ENCODE measurements around the gene MAP3K8. TPM values are rescaled to one million over a fixed set of nuclear protein-coding genes. Genes with fewer than 3 reads are reported as not detected.

Gene MAP3K8
- total RNA-seq, 1 donor from 2014 or later, result 33.7 TPM

DNA sequence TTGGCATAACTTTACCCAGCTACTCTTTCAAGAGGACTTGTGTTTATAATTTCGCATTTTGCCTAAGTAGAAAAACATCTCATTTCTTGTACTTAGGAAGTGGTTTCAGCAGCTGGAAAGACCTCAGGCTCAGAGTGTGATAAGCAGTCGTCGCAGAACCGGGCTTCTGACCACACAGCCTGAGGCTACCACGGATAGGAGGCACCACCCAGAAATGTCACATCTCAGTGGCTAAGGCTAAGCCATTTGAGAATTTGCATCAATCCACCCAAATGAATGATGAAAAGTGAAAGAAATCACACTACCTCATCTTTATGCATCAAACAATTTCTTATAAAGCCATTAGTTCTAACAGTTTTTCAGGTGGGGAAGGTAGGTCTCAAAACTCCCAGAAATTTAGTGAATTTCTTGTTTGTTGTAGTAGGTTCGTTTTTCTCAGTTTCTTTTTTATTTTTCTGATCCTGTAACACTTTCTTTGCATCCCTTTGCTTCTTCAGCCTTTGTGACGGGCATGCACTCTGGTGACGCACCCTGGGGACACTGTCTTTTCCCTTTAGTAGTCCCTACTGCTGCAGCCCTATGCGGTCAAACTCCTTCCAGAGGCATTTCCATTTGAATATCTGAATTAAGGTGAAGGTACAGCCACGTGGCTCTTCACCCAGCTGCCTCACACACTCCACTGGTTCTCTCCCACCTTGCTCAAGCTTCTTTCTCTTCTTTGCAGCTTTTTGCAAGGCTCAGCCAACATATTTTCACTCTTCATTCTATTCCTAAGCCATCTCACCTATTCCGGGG is 68.5 kb downstream of the MAP3K8 start:
- DNase-seq (no peak), ATAC-seq (peak; percentile 79)
- H3K36me3 ChIP-seq, result no peaks in the 10 kb centered on the region

GRCh38 chr10:30503700-30504266 is 69.8 kb downstream of the MAP3K8 start:
- Histone ChIP-seq H3K36me3 (no peaks in the 10 kb centered on the region), H3K4me3 (no peak overlapping the region), H3K9me3 (no peaks in the 10 kb centered on the region), H3K27ac (no peak overlapping the region), H3K4me1 (peaks cover 9% of the 10 kb centered on the region), H3K27me3 (no peaks in the 10 kb centered on the region)
- ATAC-seq (no peak), DNase-seq (no peak)
- intact Hi-C loops (cut with DNase I), result no loop called here
- TF ChIP-seq, protein P1, sequence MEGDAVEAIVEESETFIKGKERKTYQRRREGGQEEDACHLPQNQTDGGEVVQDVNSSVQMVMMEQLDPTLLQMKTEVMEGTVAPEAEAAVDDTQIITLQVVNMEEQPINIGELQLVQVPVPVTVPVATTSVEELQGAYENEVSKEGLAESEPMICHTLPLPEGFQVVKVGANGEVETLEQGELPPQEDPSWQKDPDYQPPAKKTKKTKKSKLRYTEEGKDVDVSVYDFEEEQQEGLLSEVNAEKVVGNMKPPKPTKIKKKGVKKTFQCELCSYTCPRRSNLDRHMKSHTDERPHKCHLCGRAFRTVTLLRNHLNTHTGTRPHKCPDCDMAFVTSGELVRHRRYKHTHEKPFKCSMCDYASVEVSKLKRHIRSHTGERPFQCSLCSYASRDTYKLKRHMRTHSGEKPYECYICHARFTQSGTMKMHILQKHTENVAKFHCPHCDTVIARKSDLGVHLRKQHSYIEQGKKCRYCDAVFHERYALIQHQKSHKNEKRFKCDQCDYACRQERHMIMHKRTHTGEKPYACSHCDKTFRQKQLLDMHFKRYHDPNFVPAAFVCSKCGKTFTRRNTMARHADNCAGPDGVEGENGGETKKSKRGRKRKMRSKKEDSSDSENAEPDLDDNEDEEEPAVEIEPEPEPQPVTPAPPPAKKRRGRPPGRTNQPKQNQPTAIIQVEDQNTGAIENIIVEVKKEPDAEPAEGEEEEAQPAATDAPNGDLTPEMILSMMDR (IDR thresholded peaks at IDR 0.05), result no peak

More for the DNA sequence above, 68.5 kb downstream of the MAP3K8 start:
- Histone ChIP-seq H3K27ac (no peak overlapping the region), H3K9me3 (no peaks in the 10 kb centered on the region), H3K27me3 (no peaks in the 10 kb centered on the region), H3K4me3 (no peak overlapping the region), H3K4me1 (peaks cover 17% of the 10 kb centered on the region)
- intact Hi-C loops (cut with DNase I), result no loop called here
- TF ChIP-seq, protein P1 (IDR thresholded peaks at IDR 0.05), result no peak

DNA sequence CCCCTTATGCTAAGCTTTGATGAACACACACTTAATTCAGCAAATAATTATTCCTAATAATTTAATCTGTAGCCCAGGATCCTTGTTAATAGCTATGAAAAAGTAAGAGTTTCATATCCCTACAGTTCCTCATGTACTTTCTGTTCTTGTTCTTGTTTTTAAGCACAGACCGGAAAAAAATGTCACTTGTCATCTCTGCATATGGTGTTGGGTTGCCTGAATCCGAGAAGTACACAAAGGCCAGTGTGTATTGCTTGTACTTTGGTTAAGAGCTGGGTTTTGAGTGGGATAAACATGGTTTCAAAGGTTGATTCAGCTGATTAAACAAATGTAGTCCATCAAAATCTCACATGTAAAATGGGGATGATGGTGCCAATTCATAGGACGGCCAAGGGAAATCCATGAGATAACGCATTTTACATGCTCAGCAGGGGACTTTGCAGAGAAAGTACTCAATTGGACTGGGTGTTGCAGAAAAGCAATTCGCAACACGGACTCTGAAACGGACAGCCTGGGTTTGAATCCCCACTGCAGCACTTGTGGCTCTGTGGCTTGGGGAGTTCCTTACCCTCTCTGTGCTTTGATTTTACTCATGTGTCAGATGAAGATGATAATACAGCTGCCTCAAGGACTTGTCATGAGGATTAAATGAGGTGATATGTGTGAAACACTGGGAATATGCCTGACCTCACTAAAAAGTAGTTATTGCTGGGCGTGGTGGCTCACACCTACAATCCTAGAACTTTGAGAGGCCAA is 71.7 kb downstream of the MAP3K8 start:
- TF ChIP-seq, protein P1 (IDR thresholded peaks at IDR 0.05), result no peak
- intact Hi-C loops (cut with DNase I), result no loop called here
- DNase-seq, result no peak

GRCh38 chr10:30509508-30509907 is 75.5 kb downstream of the MAP3K8 start:
- no peaks in the 10 kb centered on the region for H3K36me3 ChIP-seq
- no peaks in the 10 kb centered on the region for H3K9me3 ChIP-seq
- peaks cover 14% of the 10 kb centered on the region for H3K4me1 ChIP-seq
- H3K4me3 ChIP-seq, result no peak overlapping the region
- intact Hi-C loops (cut with DNase I), result no loop called here
- peak overlapping the region; percentile 66 for H3K27ac ChIP-seq
- TF ChIP-seq, protein P1 (IDR thresholded peaks at IDR 0.05), result no peak
- ATAC-seq, result peak; percentile 82
- DNase-seq, result no peak
- H3K27me3 ChIP-seq, result no peaks in the 10 kb centered on the region

More for the DNA sequence above, 71.7 kb downstream of the MAP3K8 start:
- no peak overlapping the region for H3K4me3 ChIP-seq
- peak; percentile 57 for ATAC-seq
- no peaks in the 10 kb centered on the region for H3K36me3 ChIP-seq
- peaks cover 23% of the 10 kb centered on the region for H3K4me1 ChIP-seq
- peak overlapping the region; percentile 7 for H3K27ac ChIP-seq
- H3K9me3 ChIP-seq, result no peaks in the 10 kb centered on the region
- H3K27me3 ChIP-seq, result no peaks in the 10 kb centered on the region

DNA sequence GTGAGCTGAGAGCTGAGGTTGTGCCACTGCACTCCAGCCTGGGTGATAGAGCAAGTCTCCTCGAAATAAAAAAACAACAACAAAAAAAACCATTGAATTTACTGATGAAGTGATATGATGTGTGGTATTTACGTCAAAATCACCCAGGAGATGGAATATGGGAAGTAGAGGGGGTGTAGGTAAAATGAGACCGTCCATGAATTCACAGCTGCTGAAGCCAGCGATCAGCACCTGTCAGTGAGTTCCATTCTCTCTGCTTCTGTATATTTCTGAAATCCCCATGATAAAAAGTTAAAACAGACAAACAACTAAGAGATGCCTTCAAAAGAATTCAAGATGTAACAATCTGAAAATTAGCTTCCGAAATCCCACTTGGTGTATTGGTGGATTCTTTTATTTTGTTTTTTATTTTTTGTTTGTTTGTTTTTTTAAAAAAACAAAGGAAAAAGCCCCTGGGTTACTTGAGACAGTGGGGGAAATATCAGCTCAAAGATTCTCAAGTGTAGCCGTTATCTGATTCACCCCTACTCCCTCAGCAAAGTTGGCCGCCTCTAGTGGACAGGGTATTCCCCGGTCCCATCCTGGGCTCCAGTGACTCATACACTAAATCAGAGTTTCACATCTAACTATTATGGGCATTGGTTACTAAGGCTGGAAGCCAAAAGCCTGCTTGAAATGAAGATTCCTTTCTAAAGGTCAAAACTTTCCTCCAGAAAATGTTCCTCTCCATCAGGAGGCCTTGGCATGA is 76.4 kb downstream of the MAP3K8 start:
- TF ChIP-seq, protein P1 (IDR thresholded peaks at IDR 0.05), result no peak
- no peak overlapping the region for H3K27ac ChIP-seq
- ATAC-seq (peak; percentile 76), DNase-seq (no peak)
- intact Hi-C loops (cut with DNase I), result no loop called here
- H3K9me3 ChIP-seq, result no peaks in the 10 kb centered on the region
- H3K27me3 ChIP-seq, result no peaks in the 10 kb centered on the region
- H3K36me3 ChIP-seq, result no peaks in the 10 kb centered on the region
- peaks cover 14% of the 10 kb centered on the region for H3K4me1 ChIP-seq
- H3K4me3 ChIP-seq, result no peak overlapping the region

Data from upper lobe of right lung (tissue), 1 donor.